COR-L47 (cell line): ENCODE measurements around the gene DPYSL3.

ENCODE experiments used
- DNase-seq: peaks from one replicate; lab custom pipeline; 2025; lab: John Stamatoyannopoulos, UW

The DPYSL3 gene

DNA sequence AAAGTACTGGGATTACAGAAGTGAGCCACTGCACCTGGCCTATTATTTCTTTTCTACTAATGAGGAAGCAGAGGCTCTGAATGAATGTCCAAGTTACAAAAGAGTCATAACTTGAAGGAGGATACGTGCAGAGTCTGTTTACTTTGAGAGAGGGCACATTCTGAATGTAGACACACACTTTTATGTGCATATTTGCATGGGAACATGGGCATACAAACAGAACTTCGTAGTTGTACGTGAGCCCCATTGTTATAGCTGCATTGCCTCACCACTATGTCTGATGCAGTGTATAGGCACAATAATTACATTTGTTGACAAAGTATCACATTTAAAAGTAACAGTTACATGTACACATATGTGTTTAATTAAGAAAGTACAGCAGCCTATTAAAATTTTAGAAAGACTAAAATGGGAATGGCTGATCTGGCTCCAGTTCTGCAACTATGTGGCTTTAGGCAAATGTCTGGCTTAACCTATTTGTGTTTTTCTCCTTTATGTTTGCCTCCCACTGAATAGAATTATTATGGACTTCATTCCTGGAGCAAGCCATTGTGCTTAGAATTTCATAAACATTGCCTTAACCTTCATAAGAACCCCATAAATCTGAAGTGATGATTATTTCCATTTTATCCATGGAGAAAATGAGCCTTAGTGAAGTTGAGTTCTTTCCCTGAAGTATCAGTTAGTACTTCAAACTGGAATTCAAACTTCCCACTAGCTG lies 3.0 kb upstream of the DPYSL3 start:
- DNase-seq, result peak; percentile 14

DNA sequence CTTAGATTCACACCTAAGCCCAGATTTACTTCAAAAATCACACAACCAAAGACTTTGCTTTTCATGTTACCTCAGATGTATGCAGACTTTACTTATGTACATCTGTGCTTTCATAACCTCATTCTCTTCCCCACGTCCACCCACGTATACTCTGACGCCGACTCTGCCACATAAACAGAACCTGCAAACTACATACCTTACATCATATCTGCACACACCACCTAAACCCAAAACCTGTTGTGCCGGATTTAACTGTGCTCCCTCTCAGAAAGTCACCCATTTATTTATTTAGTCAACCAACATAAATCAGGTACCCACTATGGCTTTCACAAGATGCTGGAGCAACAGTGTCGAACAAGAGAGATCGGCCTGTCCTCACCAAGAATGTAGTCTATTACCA lies 1.0 kb upstream of the DPYSL3 start:
- DNase-seq, result no peak

DNA sequence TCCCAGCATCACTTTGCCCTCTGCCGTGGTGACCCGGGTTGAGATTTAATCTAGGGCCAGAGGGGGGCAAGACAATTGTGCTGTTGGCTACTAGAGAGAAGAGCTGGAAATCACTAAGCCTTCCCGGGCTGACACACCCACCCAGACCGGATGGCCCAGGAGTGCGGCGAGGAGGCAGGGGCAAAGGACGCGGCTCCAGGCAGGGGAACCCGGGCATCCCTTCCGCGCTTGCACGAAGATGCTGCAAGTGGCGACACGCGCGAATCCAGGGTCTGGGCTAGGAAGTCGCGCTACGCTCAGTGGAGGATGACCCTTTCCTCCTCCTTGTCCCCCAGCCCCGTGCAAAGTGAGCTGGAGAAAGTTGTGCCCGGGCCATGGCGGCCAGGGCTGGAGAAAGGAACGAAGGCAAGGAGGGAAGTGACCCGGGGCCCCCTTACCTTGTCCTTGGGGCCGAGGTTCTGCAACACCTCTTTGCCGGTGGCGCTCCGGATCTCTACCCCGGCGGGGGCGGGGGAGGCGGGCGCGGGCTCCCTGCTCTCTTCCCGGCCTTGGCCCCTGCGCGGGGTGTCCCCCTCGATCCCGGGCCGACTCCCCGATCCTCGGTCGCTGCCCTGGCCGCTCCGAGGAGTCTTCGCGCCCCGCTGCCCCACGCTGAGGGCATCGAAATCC lies 693 bp downstream of the DPYSL3 start:
- DNase-seq, result no peak

DNA sequence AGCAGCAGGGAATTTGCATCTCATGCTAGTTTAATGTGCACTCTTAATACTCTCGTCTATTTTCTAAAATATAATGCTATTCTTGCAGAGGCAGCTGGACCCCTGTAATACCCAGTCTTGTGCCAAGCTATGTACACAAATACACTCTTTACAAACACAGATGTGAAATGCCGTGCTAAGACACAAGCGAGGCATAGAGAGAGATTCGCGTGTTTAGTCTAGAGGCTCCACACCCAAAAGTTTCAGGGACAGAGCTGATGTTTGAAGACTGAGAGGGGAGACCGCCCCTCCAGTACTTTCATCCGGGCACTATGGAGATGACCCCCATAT lies 1.2 kb downstream of the DPYSL3 start:
- DNase-seq, result no peak

DNA sequence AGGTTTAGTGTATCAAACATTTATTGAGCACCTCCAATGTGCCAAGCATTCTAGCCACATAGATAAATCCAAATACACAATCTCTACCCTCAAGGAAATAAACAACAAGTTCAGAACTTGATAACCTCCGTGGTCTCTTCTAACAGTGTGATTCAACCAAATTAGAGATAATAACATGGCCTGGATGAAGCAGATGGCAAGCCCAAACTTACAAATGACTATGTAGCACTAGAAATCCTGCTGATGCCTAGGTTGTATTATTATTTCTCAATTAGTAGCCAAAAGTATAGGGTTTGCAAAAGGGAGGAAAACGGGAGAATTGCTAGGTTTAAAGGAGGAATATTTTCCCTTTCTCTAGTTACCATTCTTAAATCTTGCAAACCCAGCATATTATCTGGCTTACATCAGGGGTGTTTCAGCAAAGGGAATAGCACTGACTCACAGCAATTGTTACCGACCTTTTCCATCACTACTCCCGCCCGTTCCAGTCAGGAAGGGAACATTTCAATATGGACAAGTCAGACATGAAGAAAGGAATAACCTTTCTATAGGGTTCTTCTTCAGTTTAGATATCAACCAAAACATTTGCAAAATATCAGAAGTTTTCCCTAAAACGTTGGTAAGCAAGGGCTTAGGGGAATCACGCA lies 2.3 kb downstream of the DPYSL3 start:
- DNase-seq, result peak; percentile 10

DNA sequence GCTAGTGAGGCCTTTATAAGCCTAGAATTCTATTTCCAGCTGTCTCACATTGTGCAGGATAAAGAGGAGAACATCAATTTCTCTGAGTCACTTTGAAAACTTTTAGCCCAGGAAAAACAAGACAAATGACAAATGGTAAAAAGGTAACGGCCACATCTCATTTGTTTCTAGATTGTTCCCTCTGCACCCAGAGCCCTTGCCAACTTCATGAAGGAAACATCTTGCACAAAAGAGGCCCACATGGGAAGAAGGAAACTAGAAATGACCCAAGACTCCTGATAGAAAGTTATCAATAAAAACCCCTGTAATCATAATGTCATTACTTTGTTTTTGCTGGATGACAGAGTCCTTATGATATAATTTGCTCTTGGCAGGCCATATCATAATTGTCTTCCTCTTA lies 5.3 kb downstream of the DPYSL3 start:
- no peak for DNase-seq

DNA sequence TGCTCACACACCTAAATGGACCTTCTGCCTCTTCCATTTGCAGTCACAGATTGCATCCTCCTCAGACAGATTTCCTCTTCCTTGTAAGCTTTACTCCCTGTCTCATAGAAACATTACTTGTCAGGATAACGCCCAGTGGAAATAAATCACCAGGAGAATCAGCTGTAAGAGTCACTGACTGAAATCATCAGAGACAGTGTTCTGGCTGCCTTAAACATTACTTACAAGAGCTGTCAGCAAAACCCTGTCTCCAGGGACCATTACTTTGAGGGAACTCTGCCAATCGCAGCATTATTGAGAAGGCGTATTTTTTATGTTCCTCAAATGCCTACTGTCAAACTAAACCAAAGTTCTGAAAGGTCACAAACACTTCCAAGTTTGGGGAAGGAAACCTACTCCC lies 5.9 kb downstream of the DPYSL3 start:
- DNase-seq, result no peak

DNA sequence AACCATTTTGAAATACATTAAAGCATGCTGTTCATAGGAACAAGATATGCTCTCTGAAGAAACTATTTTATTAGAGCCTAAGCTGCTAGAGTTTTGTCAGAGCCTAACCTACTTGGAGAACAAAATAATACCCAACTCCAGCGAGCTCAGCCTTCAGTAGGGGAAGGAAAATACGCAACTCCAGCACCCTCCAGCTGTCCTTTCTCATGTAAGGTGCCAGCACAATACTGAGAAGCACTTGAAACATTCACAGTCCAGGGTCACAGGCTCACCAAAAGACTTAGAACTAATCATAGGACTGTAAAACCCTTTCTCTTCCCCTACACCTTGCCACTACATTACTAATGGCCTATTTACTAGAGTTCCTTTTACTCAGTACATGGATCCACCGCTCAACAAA lies 18.9 kb downstream of the DPYSL3 start:
- DNase-seq, result no peak

DNA sequence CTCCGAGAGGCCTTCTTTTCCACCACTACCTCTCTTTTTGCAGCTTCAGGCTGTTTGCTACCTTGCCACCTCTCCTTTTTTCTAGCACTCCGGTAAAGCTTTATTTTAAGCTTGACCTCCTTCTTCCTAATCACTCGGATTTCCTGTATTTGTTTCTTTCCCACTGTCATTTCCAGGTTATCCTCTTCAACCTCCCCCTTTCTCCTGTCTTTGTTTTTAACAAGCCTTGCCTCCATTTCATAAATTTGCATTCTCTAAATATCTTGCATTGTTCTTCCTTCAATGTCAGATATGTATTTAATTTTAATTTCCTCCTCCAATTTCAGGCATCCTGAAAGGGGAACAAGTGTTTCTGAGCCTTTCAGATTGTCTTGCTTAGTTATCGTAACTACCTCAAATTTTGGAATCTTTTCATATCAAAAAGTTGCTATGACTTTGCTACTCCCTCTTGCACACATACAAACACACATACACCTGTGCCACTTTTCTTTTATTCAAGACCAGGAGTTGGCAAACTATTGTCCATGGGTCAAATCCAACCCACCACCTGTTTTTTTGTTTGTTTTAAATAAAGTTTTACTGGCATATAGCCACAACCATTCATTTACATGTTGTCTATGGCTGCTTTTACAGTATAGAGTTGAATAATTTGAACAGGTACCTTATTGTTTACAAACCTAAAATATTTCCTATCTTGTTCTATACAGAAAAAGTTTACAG lies 22.7 kb downstream of the DPYSL3 start:
- DNase-seq, result no peak

DNA sequence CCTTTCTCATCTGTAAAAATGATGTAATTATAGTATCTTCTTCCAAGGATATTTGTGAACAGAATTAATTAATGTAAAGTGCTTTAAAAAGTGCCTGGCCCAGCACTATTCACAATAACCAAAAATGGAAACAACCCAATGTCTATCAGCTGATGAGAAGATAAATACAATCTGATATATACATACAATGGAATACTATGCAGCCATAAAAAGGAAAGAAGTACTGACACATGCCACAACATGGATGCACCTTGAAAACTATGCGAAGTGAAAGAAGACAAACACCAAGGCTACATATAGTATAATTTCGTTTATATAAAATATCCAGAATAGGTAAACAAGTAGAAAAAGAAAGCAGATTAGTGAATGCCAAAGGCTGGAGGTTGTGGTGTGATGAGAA lies 24.1 kb downstream of the DPYSL3 start:
- no peak for DNase-seq

DNA sequence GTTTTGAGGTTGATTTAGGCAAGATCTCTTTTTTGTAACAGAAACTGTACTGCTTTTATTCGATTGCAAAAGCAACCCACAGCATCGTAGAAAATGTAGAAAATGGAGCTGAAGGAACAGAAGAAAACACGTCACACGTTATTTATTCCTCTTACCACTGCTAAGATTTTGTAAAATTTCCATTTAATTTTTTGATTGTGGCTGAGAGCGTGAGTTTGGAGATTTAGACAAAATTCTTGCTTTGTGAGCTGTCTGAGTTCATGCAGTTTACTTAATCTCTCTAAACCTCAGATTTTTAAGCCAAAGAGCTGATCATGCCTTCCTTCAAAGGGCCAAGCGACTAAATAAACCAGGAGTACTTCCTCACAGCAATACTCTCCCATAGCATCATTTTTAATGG lies 24.8 kb downstream of the DPYSL3 start:
- DNase-seq, result no peak

DNA sequence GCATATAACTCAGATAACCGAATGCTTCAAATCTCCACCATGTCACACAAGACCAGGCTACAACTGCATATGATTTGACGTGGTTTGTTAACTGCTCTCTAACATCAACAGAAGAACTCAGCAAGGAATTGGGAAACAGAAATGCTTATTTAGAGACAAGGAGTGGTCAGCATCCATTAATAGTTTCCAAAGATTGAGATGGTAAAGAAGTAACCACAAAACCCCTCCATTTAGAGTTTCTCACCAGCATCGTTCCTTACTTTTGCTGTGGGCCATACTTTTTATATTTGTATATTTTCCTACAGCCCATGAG lies 25.2 kb downstream of the DPYSL3 start:
- no peak for DNase-seq

DNA sequence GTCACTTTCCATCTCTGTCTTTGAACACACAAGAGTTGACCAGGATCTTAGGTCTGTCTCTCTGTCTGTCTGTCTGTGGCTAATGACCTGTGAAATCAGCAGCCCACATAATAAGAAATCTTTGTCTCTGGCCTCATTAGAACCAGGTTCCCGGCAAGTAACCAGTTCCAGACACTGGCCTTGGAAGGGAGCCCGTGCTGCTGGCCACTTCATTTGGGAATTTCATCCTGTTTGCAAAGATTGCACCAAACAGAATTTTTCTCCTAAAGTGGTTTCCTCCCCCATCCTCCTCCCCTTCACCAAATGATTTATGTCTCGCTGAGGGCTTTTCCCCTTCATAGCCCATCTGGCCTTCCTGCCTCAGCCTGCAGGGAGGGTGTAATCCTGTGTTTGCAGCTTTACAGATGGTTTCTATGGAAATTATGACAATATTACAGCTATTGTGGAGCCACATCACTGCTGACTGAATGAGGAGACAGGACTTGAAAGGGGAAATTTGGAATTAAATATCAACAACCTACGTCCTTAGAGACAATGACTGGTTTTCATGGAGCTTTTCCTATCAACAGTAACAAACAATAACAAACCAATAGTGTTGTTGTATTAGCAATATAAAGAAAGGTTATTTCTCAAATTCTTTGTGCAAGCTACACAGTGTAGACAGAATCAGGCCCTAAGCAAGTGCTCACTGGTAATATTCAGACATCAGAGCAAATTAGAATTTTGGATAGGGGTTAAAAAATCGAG lies 25.7 kb downstream of the DPYSL3 start:
- DNase-seq, result peak; percentile 76

DNA sequence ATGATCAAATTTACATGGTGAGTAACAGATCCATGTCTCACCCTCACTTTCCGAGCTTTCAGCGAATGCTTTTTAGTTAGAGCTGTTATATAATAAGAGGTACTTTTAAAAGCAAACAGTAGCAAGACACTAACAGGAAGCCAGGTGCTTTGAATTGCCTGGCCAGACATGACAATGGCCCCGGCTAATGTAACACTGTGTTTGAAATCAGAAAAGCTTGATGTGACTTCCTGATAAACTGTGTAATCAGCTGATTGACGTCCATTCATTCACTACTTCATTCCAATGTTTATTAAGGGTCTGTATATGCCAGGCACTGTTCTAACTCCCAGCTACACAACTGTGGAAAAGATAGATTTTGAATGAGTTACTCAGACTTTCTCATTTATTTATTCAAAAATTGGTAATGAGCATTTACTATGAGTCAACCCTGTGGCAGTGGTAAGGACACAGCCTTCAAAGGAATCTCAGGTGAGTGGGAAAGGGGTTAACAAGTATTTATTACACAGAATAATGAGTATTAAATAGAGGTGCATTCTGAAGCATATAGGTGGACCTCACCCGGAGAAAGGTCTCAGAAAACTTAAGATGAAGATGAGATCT lies 26.6 kb downstream of the DPYSL3 start:
- DNase-seq, result peak; percentile 87

DNA sequence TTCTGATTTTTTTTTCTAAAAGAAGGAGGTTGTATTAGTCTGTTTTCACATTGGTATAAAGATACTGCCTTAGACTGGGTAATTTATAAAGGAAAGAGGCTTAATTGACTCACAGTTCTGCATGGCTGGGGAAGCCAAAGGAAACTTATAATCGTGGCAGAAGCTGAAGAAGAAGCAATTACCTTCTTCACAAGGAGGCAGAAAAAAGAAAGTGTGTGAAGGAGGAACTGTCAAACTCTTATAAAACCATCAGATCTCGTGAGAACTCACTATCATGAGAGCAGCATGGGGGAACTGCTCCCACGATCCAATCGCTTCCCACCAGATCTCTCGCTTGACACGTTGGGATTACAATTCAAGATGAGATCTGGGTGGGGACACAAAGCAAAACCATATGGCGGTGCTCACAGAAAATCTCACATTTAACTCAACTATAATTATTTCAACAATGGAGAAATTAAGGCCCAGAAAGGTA lies 27.1 kb downstream of the DPYSL3 start:
- peak; percentile 82 for DNase-seq

DNA sequence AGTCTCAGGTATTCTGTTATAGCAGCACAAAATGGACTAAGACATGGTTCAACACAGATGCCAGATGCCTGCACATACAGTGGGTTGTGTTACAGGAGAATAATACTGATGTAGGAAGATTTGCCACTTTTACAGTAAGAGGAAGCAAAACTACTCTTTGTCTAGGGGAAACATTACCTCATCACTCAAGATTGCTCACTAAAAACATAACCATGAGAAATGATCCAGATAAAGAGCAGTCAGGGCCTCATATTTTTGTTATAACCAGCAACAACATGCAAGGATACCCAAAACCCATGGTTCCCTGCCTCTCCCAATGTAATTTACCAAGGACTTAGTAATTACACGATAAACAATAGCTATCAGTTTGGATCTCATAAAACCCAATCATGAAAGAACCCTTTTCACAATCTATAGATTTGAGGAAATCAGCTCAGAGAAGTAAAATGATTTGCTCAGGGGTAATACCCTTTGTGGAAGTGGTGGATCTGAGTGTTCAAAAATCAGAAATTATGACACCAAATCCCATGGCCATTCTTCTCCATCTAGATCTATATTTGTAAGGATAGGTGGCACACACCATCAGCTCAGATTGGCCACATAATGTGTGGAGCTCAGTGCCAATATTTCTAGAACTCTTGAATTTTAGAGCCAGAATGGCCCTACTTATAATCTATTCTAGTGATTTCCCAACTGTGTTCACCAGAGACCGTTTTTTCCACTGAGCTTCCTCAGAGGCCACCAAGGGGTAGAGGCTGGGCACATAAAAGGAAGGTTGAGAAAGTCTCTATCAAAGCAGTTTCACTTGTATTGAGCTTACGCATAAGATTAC lies 27.8 kb downstream of the DPYSL3 start:
- no peak for DNase-seq

DNA sequence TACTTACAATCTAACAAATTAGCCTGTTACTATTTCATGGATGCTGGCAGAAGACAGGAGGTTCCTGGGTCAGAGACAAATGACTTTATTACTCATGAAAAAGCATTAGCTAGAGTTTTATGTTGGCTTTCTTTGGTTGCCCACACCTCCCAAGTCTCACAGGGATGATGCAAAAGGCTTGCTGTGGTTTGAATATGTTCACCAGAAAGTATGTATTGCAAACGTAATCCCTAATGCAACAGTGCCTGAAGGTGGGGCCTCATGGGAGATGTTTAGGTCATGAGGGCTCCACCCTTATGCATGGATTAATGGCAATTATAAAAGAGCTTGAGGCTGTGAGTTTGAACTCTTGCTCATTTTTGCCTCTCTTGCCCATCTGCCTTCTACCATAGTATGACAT lies 28.5 kb downstream of the DPYSL3 start:
- DNase-seq, result no peak

DNA sequence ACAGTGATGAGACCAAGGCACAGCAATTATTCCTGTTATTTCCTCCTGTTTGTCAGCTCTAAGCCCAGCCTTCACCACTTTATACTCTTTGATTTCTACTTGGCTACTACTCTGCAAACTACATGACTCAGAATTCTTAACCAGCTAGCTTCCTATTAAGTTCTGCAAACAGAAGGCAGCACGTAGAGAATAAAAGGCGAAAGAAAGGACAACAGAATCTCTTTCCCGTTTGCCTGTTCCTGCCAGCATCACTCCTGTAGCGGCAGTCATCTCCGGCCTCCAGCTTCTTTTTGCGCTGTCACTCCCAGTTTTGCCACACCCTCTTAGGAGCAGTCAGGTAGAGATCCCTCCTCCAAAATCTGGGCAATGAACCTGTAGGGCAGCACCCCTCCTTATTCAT lies 29.9 kb downstream of the DPYSL3 start:
- peak; percentile 36 for DNase-seq

DNA sequence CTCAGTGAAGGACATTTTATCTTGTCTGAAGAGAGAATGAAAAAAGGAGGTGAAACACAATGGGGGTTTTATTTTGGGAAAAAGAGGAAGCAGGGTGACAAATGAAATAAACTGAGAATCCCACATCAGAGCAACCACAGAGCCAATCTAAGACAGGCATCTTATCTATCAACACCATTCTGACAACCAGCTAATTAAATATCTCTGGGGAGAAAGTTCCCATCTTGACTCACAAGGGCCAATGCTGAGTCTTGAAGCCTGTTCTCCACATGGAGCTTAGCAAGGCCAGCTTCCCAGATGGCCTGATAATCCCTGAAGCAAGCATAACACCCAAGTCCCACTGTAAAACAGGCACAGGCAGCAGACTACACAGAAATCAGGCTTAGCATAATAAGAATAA lies 30.4 kb downstream of the DPYSL3 start:
- DNase-seq, result no peak

DNA sequence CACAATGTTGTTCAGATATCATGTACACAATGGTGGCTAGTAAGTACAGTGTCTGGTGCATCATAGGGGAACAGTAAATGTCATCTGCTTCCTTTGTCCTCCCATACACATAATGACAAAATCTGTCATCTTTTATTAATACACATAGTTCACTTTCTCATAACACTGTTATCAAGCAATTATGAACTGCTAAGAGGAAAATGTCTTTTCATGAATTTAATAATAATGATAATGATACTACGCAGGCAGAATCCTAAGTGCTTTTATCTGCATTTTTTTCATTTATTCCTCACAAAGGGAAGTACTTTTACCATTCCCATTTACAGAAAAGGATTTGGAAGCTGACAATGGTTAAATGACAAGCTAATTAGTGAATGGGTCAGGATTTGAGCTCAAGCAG lies 35.7 kb downstream of the DPYSL3 start:
- DNase-seq, result no peak
